ENCODE data around the gene FLVCR2.

- TF ChIP-seq, protein P1, sequence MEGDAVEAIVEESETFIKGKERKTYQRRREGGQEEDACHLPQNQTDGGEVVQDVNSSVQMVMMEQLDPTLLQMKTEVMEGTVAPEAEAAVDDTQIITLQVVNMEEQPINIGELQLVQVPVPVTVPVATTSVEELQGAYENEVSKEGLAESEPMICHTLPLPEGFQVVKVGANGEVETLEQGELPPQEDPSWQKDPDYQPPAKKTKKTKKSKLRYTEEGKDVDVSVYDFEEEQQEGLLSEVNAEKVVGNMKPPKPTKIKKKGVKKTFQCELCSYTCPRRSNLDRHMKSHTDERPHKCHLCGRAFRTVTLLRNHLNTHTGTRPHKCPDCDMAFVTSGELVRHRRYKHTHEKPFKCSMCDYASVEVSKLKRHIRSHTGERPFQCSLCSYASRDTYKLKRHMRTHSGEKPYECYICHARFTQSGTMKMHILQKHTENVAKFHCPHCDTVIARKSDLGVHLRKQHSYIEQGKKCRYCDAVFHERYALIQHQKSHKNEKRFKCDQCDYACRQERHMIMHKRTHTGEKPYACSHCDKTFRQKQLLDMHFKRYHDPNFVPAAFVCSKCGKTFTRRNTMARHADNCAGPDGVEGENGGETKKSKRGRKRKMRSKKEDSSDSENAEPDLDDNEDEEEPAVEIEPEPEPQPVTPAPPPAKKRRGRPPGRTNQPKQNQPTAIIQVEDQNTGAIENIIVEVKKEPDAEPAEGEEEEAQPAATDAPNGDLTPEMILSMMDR (IDR thresholded peaks at IDR 0.05; ENCODE audit: insufficient read depth, low read depth, low read length): no peak
- TF ChIP-seq EZH2 (IDR thresholded peaks at IDR 0.05; ENCODE audit: insufficient read depth, low read length): no peak
Observed at GRCh38 chr14:75628816-75629215, 50.4 kb downstream of the FLVCR2 start.
